HCT116 (cell line): Measurements from ENCODE around the gene ROBO1.

Experiments
- EZH2 ChIP-seq: fragments of 200-600 bp; sonication (generic); IDR thresholded peaks from 2 replicates; pipeline ENCODE4 v1.6.1; 2017; ENCODE audit warnings: antibody characterized with exemption, mixed run types
- EZH2phosphoT487 ChIP-seq: fragments of 200-600 bp; IDR thresholded peaks from 2 replicates; pipeline ENCODE4 v1.6.1; 2018; ENCODE audit warnings: antibody characterized with exemption, borderline replicate concordance
- SIN3A ChIP-seq: IDR thresholded peaks from 2 replicates; pipeline ENCODE4 v1.6.1; 2012; ENCODE audit warnings: low read depth
- TF ChIP-seq, protein P1 (sequence below), 3 experiments: fragments of 200-600 bp in 1 of 3; sonication (generic) in 1 of 3; IDR thresholded peaks in 2 of 3; conservative IDR thresholded peaks in 1 of 3; 2 replicates each; pipeline ENCODE4 v1.5.1; 2012 to 2017; ENCODE audit warnings: low read depth in 2 of 3, low read length in 2 of 3, antibody characterized with exemption in 1 of 3, borderline replicate concordance in 1 of 3, control low read depth in 1 of 3, mild to moderate bottlenecking in 1 of 3, mixed read lengths in 1 of 3, mixed run types in 1 of 3, moderate library complexity in 1 of 3; ENCODE audit not compliant: insufficient read depth in 1 of 3

DNA sequence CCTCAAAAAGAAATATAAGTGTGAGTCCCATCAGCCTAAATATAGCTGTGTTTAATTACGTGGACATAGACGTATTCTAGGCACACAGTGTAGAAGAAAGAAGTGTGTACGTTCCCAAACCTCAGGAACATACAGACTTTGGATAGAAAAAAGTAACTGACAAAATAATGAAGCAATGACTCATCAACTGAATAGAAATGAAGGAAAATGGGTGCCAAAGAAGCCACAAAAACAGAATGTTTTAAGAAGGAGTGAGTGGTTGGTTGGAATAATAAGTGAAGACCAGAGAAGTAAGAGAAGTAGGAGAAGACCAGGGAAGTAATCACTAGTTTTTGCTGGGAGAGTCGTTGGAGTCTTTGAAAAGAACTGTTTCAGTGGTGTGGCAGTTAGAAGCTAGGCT is 518.1 kb downstream of the ROBO1 start:
- TF ChIP-seq EZH2phosphoT487, result no peak
- TF ChIP-seq SIN3A, result no peak
- TF ChIP-seq, protein P1, sequence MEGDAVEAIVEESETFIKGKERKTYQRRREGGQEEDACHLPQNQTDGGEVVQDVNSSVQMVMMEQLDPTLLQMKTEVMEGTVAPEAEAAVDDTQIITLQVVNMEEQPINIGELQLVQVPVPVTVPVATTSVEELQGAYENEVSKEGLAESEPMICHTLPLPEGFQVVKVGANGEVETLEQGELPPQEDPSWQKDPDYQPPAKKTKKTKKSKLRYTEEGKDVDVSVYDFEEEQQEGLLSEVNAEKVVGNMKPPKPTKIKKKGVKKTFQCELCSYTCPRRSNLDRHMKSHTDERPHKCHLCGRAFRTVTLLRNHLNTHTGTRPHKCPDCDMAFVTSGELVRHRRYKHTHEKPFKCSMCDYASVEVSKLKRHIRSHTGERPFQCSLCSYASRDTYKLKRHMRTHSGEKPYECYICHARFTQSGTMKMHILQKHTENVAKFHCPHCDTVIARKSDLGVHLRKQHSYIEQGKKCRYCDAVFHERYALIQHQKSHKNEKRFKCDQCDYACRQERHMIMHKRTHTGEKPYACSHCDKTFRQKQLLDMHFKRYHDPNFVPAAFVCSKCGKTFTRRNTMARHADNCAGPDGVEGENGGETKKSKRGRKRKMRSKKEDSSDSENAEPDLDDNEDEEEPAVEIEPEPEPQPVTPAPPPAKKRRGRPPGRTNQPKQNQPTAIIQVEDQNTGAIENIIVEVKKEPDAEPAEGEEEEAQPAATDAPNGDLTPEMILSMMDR (IDR thresholded peaks at IDR 0.05 in 2 of 3, conservative IDR thresholded peaks at IDR 0.05 in 1 of 3; ENCODE audit: borderline replicate concordance in 1 of 3, insufficient read depth in 1 of 3, low read depth in 2 of 3, low read length in 2 of 3), result no peak
- TF ChIP-seq EZH2, result no peak
